Spleen (tissue), 7 donors: Measurements from ENCODE around the gene ZNF496.

ENCODE experiments used
- POLR2A ChIP-seq, 3 donors: fragments of 450-650 bp; IDR thresholded peaks; one replicate each; pipeline ENCODE4 v1.5.1; 2017; ENCODE audit warnings: antibody characterized with exemption in 3 of 3, mild to moderate bottlenecking in 1 of 3
- POLR2AphosphoS5 ChIP-seq, 3 donors: sonication (generic); formaldehyde crosslinking; IDR thresholded peaks; one replicate each; pipeline ENCODE4 v1.5.1; 2017; ENCODE audit warnings: antibody characterized with exemption in 3 of 3
- TF ChIP-seq, protein P1 (sequence below), 11 experiments: fragments of 200-600 bp in 7 of 11; fragments of 450-650 bp in 4 of 11; sonication (generic) in 4 of 11; IDR thresholded peaks in 8 of 11; conservative IDR thresholded peaks in 3 of 11; 1 replicate in 7 of 11; 2 replicates in 4 of 11; pipeline versions ENCODE4 v1.4.0 to v1.8.0; 2016 to 2021; ENCODE audit warnings: antibody characterized with exemption in 11 of 11, inconsistent platforms in 4 of 11, mild to moderate bottlenecking in 1 of 11
- donor health status: DM: no; HTN: no; CAD: no; lungs with moderate emphysema.
- donor health status: DM: no; HTN: no; CAD: no.
- donor health status: DM: no; HTN: no; CAD: no.

GRCh38 chr1:247352175-247352574, 20.5 kb upstream of the ZNF496 start:
- TF ChIP-seq, protein P1, sequence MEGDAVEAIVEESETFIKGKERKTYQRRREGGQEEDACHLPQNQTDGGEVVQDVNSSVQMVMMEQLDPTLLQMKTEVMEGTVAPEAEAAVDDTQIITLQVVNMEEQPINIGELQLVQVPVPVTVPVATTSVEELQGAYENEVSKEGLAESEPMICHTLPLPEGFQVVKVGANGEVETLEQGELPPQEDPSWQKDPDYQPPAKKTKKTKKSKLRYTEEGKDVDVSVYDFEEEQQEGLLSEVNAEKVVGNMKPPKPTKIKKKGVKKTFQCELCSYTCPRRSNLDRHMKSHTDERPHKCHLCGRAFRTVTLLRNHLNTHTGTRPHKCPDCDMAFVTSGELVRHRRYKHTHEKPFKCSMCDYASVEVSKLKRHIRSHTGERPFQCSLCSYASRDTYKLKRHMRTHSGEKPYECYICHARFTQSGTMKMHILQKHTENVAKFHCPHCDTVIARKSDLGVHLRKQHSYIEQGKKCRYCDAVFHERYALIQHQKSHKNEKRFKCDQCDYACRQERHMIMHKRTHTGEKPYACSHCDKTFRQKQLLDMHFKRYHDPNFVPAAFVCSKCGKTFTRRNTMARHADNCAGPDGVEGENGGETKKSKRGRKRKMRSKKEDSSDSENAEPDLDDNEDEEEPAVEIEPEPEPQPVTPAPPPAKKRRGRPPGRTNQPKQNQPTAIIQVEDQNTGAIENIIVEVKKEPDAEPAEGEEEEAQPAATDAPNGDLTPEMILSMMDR (IDR thresholded peaks at IDR 0.05 in 8 of 11, conservative IDR thresholded peaks at IDR 0.05 in 3 of 11): no peak
- TF ChIP-seq POLR2AphosphoS5 (IDR thresholded peaks at IDR 0.05) (no peak), POLR2A (IDR thresholded peaks at IDR 0.05) (no peak)
